DOHH2 (cell line): ENCODE results near the gene TTC39B.

Experiments
- H3F3A ChIP-seq: fragments of 200-600 bp; sonication (generic), shearing (Covaris generic); 2 replicates; pipeline ENCODE4 v1.6.0; 2016; ENCODE audit warnings: antibody characterized with exemption, mild to moderate bottlenecking; ENCODE audit not compliant: control insufficient read depth, insufficient read depth
- H3K27ac ChIP-seq: fragments of 200-600 bp; sonication (generic); 2 replicates; pipeline ENCODE4 v1.5.1; 2014; ENCODE audit warnings: low read depth, mild to moderate bottlenecking, low read length, moderate library complexity
- H3K27me3 ChIP-seq: fragments of 200-600 bp; sonication (generic); 2 replicates; pipeline ENCODE4 v1.6.1; 2014; ENCODE audit warnings: mild to moderate bottlenecking, low read length, mixed read lengths; ENCODE audit not compliant: control insufficient read depth
- H3K36me3 ChIP-seq: fragments of 200-600 bp; sonication (generic); 2 replicates; pipeline ENCODE4 v1.6.1; 2014; ENCODE audit warnings: mild to moderate bottlenecking, low read length, moderate library complexity, mixed read lengths; ENCODE audit not compliant: control insufficient read depth
- H3K4me1 ChIP-seq: fragments of 200-600 bp; sonication (generic); 2 replicates; pipeline ENCODE4 v1.6.1; 2014; ENCODE audit warnings: mild to moderate bottlenecking, low read length, mixed read lengths; ENCODE audit not compliant: control insufficient read depth
- H3K4me2 ChIP-seq: fragments of 200-600 bp; sonication (generic); 2 replicates; pipeline ENCODE4 v1.6.0; 2014; ENCODE audit warnings: mild to moderate bottlenecking, low read length, moderate library complexity
- H3K4me3 ChIP-seq: fragments of 200-600 bp; sonication (generic); 2 replicates; pipeline ENCODE4 v1.5.1; 2014; ENCODE audit warnings: mild to moderate bottlenecking, low read length, mixed read lengths
- H3K79me2 ChIP-seq: fragments of 200-600 bp; sonication (generic); 2 replicates; pipeline ENCODE4 v1.6.1; 2014; ENCODE audit warnings: mild to moderate bottlenecking, low read length, mixed read lengths; ENCODE audit not compliant: control insufficient read depth
- H3K9me2 ChIP-seq: fragments of 200-600 bp; sonication (generic); replicated peaks from 2 replicates; pipeline ENCODE4 v1.6.1; 2014; ENCODE audit warnings: mild to moderate bottlenecking, low read length, mixed read lengths; ENCODE audit not compliant: control insufficient read depth
- H3K9me3 ChIP-seq: fragments of 200-600 bp; sonication (generic); 2 replicates; pipeline ENCODE4 v1.6.1; 2014; ENCODE audit warnings: antibody characterized with exemption, low read length, mixed read lengths; ENCODE audit not compliant: control insufficient read depth, insufficient read depth
- H4K20me1 ChIP-seq: fragments of 200-600 bp; sonication (generic); 2 replicates; pipeline ENCODE4 v1.6.0; 2014; ENCODE audit warnings: low read depth, mild to moderate bottlenecking, antibody characterized with exemption, low read length, moderate library complexity; ENCODE audit not compliant: control insufficient read depth, insufficient read depth
- EZH2phosphoT487 ChIP-seq: fragments of 200-600 bp; sonication (generic); IDR thresholded peaks from 2 replicates; pipeline ENCODE4 v1.6.1; 2017; ENCODE audit warnings: borderline replicate concordance, mild to moderate bottlenecking, antibody characterized with exemption, low read length, moderate library complexity, mixed read lengths
- TF ChIP-seq, protein P1 (sequence below): fragments of 200-600 bp; sonication (generic); IDR thresholded peaks from one replicate; pipeline ENCODE4 v1.5.1; 2014; ENCODE audit warnings: antibody characterized with exemption, mild to moderate bottlenecking, low read depth, low read length; ENCODE audit not compliant: poor library complexity, severe bottlenecking

TTC39B gene

DNA sequence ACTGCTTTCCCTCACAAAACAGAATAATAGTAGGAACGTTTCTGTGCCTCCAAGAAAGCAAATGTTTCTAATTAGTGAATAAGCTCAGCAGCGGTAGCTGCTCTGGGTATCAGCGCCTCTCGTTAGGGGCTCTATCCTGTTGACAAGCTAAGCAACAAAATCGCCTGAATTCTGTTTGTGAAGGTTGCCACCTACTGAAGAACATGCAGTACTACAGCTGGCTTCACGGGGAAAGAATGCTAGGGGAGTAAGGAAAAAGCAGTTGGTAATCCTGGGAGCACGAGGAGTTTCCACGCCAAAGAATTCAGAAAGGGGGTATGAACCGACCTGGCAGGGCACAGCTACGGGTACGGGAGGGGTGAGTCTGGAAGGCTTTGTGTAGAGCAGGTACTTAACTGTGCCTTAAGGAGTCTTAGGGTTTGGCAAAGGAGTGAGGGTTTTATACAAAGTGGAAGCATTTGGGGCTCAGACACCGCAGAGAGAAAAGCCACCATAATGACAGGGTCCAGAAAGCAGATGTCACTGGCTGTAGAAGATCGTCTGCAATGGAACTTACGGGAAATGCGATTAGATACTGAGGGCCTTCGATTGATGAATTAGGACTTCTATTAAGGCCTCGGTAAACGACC is 171.7 kb downstream of the TTC39B start:
- no peaks in the 10 kb centered on the region for H4K20me1 ChIP-seq
- H3K4me1 ChIP-seq = no peaks in the 10 kb centered on the region
- H3K27me3 ChIP-seq = no peaks in the 10 kb centered on the region
- H3F3A ChIP-seq = no peaks in the 10 kb centered on the region
- H3K9me3 ChIP-seq = no peaks in the 10 kb centered on the region
- no peaks in the 10 kb centered on the region for H3K79me2 ChIP-seq
- no peak overlapping the region for H3K4me3 ChIP-seq
- no peak overlapping the region for H3K4me2 ChIP-seq
- TF ChIP-seq, protein P1, sequence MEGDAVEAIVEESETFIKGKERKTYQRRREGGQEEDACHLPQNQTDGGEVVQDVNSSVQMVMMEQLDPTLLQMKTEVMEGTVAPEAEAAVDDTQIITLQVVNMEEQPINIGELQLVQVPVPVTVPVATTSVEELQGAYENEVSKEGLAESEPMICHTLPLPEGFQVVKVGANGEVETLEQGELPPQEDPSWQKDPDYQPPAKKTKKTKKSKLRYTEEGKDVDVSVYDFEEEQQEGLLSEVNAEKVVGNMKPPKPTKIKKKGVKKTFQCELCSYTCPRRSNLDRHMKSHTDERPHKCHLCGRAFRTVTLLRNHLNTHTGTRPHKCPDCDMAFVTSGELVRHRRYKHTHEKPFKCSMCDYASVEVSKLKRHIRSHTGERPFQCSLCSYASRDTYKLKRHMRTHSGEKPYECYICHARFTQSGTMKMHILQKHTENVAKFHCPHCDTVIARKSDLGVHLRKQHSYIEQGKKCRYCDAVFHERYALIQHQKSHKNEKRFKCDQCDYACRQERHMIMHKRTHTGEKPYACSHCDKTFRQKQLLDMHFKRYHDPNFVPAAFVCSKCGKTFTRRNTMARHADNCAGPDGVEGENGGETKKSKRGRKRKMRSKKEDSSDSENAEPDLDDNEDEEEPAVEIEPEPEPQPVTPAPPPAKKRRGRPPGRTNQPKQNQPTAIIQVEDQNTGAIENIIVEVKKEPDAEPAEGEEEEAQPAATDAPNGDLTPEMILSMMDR = peak; percentile 83
- TF ChIP-seq EZH2phosphoT487 = no peak
- no peak overlapping the region for H3K27ac ChIP-seq
- no peaks in the 10 kb centered on the region for H3K36me3 ChIP-seq
- H3K9me2 ChIP-seq = no peaks in the 10 kb centered on the region

DNA sequence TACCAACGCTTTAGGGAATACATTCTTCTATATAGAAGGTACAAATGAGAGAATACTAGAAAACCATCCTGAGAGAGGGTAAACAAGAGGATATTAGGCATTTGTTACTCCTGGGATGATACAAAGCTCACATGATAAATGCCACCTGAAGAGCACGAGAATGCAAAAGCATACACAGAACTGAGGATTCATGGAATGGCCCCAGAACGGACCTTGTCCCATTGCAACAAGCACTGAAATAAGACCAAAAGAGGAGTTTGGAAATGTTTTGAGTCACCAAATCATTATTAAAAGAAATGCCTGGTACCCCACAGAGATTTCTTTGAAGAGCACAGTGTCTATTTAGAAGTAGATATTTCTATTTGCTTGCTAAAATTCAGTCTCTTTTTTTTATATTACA is 173.5 kb downstream of the TTC39B start:
- no peaks in the 10 kb centered on the region for H3K9me2 ChIP-seq
- no peaks in the 10 kb centered on the region for H4K20me1 ChIP-seq
- TF ChIP-seq, protein P1 = no peak
- no peak for TF ChIP-seq EZH2phosphoT487
- no peaks in the 10 kb centered on the region for H3K79me2 ChIP-seq
- H3K27ac ChIP-seq = no peak overlapping the region
- H3K4me2 ChIP-seq = no peak overlapping the region
- H3K27me3 ChIP-seq = no peaks in the 10 kb centered on the region
- no peaks in the 10 kb centered on the region for H3K4me1 ChIP-seq
- H3K4me3 ChIP-seq = no peak overlapping the region
- H3K9me3 ChIP-seq = no peaks in the 10 kb centered on the region
- H3F3A ChIP-seq = no peaks in the 10 kb centered on the region
- H3K36me3 ChIP-seq = no peaks in the 10 kb centered on the region

DNA sequence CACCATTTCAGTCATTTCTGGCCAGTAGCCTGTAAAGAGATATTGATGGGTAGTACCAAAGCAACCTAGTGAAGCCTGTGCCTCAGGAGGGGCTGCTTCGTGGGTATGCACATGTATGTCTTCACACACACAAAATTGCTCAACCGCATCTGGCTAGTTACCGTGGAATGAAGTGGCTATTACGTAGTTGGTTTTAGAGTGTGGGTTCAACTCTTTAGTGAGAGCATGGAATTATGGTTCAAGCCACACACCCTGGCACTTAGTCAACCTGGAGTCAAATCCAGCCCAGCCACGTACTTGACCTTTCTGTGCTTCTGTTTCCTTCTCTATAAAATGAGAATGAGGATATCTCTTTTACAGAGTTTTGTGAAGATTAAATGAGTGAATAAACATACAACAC is 174.9 kb downstream of the TTC39B start:
- Histone ChIP-seq H3K4me3 (no peak overlapping the region), H3K9me2 (no peaks in the 10 kb centered on the region), H3K9me3 (no peaks in the 10 kb centered on the region), H3K79me2 (no peaks in the 10 kb centered on the region), H4K20me1 (no peaks in the 10 kb centered on the region), H3K36me3 (no peaks in the 10 kb centered on the region), H3K4me2 (no peak overlapping the region), H3K27me3 (peaks cover 3% of the 10 kb centered on the region; the same call in 1 of the 2 replicates), H3K4me1 (no peaks in the 10 kb centered on the region), H3K27ac (no peak overlapping the region), H3F3A (no peaks in the 10 kb centered on the region)
- TF ChIP-seq, protein P1 = no peak
- TF ChIP-seq EZH2phosphoT487 = no peak
